ENCODE data around the gene INMT.
A peak's percentile ranks its signal among the peaks of the same experiment; 100 is the strongest.

Gene INMT

DNA sequence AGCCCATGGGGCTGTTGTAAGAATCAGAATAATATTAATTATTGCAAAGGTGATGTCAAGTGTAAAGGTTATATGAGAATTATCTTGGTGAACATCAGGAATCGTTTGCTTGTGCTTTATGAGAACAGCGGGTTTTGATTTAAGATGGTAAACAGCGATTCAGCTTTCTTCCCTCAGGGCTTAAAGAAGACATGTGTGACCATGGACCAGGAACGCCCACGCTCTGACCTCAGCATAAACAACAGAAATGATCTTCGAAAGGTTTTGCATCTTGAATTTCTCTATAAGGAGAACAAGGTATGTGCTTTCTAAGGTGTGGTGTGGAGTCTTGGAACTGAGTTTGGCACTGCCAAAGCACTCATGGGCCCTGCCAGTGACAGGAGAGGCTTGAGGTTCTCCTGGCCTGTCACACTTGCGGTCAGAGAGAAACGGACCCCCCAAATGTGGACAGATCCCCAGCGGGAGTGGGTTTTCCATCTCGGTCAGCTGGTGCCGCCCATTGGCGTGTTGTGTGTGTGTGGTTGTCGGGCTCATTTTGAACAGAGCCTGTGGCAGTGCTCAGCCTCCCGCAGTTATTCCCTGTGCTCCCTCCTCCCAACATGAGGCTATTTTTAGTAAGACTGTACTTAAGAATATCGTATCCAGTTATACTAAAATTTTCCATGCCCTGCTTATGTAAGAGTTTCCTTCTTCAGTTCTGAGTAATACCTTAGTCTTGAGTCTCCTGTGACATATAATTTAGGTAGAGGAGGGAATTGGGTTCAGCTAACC lies 26.5 kb downstream of the INMT start:
- TF ChIP-seq, protein P1, sequence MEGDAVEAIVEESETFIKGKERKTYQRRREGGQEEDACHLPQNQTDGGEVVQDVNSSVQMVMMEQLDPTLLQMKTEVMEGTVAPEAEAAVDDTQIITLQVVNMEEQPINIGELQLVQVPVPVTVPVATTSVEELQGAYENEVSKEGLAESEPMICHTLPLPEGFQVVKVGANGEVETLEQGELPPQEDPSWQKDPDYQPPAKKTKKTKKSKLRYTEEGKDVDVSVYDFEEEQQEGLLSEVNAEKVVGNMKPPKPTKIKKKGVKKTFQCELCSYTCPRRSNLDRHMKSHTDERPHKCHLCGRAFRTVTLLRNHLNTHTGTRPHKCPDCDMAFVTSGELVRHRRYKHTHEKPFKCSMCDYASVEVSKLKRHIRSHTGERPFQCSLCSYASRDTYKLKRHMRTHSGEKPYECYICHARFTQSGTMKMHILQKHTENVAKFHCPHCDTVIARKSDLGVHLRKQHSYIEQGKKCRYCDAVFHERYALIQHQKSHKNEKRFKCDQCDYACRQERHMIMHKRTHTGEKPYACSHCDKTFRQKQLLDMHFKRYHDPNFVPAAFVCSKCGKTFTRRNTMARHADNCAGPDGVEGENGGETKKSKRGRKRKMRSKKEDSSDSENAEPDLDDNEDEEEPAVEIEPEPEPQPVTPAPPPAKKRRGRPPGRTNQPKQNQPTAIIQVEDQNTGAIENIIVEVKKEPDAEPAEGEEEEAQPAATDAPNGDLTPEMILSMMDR (IDR thresholded peaks at IDR 0.05) = no peak
- no peak for DNase-seq (ENCODE audit: low spot score)
- peak overlapping the region; percentile 80 to 91 for H3K27ac ChIP-seq
- H3K4me3 ChIP-seq = peak overlapping the region; percentile 27

DNA sequence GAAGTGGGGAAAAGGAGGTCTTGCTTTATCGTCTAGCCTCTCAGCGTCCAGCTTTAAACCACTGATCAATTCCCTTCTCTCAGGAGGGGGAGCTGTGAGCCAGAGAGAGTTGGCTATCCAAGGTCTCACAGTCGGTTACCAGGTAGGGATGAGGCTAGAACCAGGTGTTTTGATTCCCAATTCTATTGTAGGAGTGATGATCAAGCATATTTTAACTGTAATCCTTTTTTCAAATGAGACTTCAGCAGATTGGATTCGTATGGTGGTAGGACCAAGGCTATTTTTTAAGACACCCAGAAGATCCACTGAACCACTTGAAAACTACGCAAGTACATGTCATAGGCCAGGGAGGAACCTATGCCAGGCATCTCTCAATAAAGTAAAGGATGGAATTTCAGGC lies 27.6 kb downstream of the INMT start:
- Histone ChIP-seq H3K4me3 (no peak overlapping the region), H3K27ac (peak overlapping the region; percentile 80 to 91)
- DNase-seq (ENCODE audit: low spot score) = peak; percentile 3
- TF ChIP-seq, protein P1 (IDR thresholded peaks at IDR 0.05) = no peak

DNA sequence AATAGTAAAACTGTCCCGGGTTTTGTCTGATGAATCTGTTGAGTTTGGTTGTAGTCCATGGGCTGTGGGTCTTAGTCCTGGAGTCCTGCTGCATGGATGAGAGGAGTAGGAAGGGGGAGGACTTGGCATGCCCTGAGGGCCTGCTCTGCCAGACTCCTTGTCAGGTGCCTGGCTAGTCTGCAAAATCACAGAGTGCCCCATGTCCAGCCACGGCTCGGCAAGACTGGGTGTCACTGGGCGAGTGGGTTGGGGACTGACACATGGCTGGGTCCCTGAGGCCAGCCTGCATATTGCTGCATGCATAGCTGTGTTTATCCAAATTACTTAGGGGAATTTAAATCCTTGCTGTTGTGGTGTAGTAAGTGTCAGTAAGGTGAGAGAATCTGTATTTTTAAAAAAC lies 29.0 kb downstream of the INMT start:
- TF ChIP-seq, protein P1 (IDR thresholded peaks at IDR 0.05) = no peak
- peak; percentile 65 for DNase-seq (ENCODE audit: low spot score)
- Histone ChIP-seq H3K27ac (peak overlapping the region in 1 of 2 donors; percentile 26), H3K4me3 (no peak overlapping the region)

DNA sequence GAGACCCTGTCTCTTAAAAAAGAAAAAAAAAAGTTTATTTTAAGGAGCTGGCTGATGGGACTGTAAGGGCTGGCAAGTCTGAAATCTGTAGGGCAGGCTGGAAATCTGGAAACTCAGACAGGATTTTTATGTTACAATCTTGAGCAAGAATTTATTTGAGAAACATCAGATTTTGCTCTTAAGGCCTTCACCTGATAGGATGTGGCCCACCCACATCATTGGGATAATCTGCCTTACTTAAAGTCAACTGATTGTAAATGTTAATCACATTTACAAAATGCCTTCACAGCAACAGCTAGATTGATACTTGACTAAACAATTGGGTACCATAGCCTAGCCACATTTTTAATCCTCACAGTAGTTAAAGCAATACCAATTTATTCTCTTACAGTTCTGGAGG lies 30.8 kb downstream of the INMT start:
- no peak overlapping the region for H3K27ac ChIP-seq
- no peak overlapping the region for H3K4me3 ChIP-seq
- no peak for DNase-seq (ENCODE audit: low spot score)
- TF ChIP-seq, protein P1 (IDR thresholded peaks at IDR 0.05) = no peak

DNA sequence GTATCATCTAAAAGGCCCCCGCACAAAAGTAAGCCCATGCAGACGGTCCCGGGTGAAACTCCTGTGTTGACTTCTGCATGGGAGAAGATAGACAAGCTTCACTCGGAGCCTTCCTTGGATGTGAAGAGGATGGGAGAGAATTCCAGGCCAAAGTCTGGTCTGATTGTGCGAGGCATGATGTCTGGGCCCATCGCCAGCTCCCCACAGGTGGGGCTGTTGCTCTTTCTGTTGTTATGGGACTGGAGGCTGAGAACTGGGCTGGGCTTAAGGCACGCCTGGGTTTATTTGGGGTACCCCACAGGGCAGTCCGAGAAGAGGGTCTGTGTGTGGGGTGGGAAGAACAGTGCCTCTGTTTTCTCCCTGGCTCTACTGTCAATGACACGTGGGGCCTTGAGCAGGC lies 33.9 kb downstream of the INMT start:
- DNase-seq (ENCODE audit: low spot score) = no peak
- TF ChIP-seq, protein P1 (IDR thresholded peaks at IDR 0.05) = no peak
- no peak overlapping the region for H3K4me3 ChIP-seq
- H3K27ac ChIP-seq = no peak overlapping the region

DNA sequence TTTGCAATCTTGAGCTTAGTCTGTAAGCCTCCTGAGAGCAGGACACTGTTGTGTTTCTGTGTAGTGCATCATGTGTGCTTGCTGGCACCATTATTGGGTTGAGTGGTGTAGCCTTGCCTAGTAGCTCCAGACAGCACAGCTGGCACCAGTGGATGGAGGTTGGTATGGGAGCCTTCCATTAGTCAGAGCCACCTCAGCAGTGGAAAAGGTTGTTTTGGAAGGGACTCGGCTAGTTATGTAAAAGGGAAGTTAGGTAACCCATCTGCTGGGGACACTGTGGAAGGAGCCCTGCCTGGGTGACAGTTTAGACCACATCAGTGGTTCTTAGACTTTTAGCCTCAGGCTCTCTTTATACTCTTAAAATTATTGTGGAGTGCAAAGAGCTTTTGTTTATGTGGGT lies 35.6 kb downstream of the INMT start:
- TF ChIP-seq, protein P1 (IDR thresholded peaks at IDR 0.05) = no peak
- H3K27ac ChIP-seq = no peak overlapping the region
- no peak overlapping the region for H3K4me3 ChIP-seq
- DNase-seq (ENCODE audit: low spot score) = no peak

DNA sequence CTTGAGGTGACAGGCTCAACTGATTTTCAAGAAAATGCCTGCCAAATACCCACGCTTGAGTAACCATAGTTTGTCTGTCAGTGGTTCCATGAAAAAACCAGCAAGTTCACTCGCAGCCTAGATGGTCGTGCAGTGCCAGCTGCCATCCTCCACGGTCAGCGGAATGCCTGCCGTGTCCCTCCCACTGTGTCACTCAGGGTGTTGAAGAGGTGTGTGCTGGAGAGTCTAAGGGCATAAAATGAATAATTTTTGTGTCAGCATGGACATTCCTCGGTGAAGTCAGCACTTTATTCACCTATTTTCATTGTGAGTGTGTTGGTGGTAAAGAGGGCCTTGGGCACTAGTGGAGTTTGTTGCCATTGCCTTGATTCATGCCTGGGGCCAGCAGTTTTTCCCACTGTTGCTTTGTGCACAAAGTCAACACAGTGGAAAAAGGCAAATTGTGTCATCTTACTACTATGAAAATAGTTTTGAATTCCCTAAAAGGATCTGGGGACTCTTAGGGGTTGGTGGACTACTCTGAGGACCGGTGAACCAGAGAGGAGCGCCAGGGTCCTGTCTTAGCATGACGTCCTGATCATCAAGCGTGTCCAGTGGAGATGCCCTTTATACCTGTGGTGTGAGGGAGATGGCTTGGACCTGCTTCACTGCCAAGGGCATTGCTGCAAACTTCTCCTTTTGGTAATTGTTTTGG lies 36.9 kb downstream of the INMT start:
- TF ChIP-seq, protein P1 (IDR thresholded peaks at IDR 0.05) = no peak
- Histone ChIP-seq H3K4me3 (no peak overlapping the region), H3K27ac (peak overlapping the region; percentile 75 to 81)
- no peak for DNase-seq (ENCODE audit: low spot score)

All from coronary artery (tissue), 2 donors.